GM21619 (cell line): Measurements from ENCODE around the gene DAP.
"Not testable (repeated sequence)": the region's sequence is repeated elsewhere in the genome, so short reads cannot be mapped to it uniquely, and the experiment has no call there.

Experiments
- ATAC-seq: cut with Tn5 transposase; IDR thresholded peaks from one replicate; pipeline ENCODE4 v1.9.1; 2021; ENCODE audit not compliant: unreplicated experiment

The DAP gene, protein sequence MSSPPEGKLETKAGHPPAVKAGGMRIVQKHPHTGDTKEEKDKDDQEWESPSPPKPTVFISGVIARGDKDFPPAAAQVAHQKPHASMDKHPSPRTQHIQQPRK

DNA sequence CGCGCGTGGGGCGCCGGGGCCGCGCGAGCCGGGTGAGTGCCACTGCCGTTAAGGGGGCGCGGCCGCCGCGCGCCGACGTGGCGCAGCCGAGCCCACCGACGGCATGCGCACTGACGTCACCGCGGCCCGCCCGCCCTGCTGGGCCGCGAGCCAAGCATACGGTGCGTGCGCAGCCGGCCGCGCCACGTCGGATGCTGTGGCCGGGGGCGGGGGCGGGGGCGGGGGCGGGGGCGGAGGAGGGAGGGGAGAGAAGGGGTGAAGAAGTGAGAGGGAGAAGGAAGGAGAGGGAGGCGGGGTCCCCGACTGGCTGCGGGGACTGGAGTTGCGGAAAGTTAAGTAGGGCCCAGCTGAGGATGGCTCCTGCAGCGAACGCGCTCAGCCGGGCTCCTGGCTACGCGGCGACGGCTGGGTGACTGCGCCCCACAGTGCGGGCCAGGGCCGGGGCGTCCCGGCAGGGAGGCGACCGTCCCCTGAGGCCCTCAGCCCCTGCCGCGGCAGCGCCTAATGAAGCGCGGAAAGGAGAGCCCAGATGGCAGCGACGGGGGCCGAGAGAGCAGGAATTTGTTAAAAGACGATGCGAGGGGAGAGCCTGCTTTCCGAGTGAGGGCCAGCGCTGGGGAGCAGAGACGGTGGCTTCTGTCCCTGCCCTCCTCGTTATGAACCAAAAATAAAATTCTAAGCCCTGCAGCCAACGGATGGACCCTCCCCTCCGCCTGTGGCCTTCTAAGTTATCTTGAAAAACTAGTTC lies at the start of gene DAP:
Gene DAP, minus strand, starts transcription at position 50 of the 748 bp plus-strand sequence. CDS start 166 bp downstream, outside the sequence.
- ATAC-seq: peak; percentile 63

DNA sequence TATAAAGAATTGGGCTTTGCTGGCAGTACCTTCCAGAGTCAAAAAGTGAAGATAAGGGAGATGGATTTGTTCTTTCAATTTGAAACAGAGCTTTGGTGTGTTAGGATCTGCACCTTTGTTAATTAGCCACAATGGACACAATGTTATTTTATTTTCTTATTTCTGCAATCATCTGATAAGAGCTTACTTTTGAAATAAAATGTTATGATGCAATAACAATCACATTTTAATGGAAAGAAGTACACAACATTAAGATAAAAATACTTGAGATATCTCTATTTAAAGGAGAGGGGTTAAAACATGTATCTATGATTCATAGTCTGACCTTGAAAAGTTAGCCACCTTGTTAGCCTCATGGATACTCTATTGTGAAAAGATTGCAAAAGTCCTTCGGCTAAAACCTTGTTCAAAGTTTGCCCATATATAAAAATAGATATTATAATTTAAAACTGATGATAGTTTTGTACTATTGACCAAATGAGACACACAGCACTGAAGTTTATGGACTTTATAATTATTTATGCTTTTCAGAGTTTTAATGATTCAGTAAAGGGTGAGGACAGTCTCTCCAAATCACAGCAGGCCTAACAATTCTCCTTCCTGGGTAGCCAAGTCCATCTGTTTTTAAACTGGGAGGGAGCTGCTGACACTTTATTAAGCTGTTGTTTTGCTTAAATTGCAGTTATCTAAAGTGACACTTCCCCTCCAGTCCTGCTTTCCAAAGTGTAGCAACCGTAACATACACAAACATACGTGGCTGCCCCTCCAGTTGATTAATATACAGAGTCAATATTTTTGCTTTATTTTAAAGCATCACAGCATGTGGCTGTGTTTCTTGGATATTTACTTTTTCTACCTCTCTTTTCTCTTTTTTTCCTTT lies 47.6 kb upstream of the DAP start:
- no peak for ATAC-seq

DNA sequence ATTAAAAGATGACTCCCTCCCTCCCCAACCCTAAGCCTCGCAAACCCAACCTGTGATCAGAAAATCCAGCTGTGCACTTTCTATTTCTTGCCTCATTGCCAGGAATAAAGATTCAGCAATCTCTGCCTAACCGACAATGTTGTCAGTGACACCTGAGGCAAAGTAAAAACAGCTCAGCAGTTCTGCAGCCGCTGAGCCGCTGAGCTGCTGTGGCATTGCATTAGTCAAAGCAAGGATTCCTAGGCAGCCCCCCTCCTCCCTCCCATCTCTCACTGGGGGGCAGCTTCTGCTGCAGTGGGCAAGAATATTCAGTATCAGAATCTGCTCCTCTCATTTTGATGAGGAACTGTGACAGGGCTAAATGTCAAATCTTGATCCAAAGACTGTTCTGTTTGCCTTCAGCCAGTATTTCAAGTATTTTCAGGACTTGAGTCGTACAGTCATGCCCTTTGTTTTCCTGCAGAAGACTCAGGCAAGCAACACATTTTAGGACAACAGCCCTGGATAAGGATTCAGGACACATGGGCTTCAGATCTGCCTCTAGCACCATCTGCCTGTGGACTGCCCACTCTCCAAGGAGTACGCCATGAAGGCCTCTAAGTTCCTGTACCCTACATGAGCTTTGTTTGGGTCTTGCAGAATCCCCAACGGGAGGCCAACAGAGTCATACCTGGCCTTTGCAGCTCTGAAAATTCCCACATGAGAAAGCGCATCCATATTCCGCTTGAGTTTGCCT lies 41.1 kb upstream of the DAP start:
- no peak for ATAC-seq

DNA sequence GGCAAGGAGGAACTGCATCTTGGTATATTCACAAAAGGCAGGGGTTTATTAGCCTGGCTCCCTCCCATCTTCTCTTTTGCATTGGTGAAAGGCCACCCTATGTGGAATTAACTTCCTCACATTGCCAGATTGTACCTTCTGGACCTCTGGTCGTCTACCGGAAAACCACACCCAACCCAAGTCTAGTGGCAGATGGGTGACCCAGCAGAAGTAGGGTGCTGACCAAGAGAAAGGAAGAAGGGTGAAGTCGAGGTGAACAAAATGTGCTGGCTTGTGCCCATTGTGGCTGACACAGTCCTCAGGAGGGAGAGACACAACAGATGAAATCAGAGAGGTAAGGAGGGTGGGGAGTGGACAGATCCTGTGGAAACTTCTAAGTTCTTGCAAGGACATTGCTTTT lies 39.8 kb upstream of the DAP start:
- no peak for ATAC-seq

DNA sequence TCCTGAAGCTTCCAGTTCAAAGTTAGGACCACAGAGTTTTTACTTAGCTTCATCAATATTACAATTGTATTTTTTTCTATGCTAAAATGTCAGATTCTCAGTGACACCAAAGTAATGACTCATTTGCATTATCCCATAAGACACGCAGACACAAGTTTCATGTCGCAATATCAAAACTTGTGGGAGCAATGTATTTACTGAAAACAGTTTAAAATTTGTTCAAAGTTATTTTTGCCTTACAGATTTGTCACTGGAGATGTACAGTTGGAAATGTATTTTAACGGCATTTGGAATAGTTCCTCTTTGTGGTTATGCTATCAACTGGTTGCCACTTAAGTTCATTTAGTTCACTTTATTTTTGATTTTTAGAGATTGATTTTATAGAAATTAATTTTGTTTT lies 36.2 kb upstream of the DAP start:
- ATAC-seq: no peak

DNA sequence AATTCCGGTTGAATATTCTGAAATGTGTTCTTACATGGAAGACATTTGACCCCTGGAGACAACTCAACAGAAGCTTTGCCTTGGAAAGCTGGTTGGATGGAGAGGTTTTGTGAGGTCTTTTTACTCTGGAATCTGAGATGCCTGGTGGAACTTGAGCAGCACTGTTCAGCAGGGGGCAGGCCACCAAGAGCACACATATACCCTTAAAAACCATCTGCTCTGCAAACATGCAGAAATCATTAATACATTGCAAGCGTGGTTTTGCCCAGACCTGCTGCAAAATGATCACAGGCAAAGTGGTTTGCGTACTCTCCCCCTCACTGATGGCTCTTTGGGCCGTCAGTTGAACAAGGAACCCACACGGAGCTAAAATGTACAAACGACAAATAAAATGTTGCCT lies 32.8 kb upstream of the DAP start:
- ATAC-seq: no peak

DNA sequence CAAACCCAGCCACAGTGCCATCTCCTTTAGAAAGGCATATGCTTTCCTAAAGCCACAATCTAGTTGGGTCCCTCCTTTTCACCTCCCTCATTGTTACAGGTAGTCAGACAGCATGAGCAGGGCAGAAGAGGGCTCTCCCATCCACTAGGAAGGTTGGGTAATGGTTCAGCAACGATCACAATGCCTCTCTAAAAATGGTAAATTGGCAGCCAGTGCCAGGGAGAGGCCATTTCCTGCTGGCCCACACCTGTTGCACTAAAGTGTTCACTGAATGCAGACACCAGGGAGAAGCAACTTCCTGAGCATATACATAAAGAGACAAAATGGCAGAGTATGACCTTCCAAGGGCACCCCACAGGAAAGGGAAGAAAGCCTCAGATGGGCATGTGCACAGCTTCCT lies 31.3 kb upstream of the DAP start:
- ATAC-seq: no peak

DNA sequence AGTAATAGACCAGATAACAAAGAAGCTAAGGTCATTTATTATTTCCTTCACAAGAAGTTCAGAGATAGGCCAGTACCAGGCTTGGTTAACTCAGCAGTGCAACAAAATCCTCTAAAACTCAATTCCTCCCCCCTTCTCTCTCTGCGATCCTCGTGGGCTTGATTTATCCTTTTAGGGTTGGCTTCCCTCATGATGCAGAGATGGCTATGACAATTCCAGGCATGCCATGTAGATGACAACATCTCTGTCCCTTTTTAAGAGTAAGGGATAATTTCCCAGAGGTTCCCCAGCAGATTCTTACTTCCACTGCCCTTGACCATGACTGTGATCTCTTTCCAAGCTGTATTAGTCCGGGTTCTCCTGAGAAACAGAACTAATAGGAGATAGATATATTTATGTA lies 28.7 kb upstream of the DAP start:
- no peak for ATAC-seq

DNA sequence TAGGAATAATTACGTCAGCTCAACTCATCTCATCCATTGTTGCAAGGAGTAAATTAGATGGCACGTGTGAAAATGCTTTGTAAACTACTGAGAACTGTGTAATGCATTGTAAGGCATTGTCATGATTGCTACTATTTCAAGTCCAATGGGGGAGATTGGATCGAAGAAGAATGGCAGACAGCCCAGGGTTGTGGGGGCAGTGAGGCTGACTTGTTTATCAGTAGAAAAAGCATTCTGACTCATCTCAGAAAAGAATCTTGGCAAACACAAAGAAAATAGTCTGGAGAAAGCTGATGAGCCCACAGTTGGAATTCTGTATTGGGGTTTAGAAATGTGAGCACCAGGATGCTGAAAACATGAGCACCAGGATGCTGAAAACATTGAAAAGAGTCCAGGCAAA lies 28.0 kb upstream of the DAP start:
- ATAC-seq: no peak

DNA sequence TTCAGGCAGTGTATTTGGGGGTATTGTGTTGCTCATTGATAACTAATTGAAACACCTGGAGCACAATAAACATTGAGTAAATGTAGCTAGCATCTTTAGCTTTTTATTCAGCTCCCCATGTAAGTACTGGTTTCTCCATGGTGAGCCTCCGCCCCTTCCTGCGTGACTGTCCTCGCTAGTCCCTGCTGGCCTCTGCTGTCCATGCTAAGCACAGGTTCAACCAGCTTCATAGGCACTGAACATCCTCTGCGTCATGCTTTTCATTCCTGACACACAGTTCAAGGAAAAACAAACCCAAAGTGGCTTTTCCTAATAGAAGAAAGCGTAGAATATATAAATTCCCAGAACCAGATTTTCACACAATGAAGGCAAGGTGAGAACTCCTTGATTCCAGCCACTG lies 27.3 kb upstream of the DAP start:
- no peak for ATAC-seq

DNA sequence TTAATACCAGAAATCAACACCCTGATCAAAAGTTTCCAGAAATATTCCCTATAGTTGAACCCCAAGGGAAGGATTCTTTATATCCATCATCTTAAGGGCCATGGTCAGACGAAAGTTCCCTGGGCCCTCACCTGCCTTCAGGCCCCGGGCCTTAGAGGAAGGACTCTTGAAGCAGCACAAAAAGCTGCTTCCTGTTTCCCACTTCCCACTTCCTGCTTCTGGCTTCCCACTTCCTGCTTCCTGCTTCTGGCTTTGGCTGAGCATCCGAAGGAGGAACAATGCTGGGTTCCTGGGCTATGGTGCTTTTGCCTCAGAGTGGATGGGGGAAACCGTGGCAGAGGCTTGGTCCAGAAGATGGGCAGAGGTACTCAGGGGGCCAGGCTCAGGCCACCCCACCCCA lies 25.8 kb upstream of the DAP start:
- ATAC-seq: no peak

DNA sequence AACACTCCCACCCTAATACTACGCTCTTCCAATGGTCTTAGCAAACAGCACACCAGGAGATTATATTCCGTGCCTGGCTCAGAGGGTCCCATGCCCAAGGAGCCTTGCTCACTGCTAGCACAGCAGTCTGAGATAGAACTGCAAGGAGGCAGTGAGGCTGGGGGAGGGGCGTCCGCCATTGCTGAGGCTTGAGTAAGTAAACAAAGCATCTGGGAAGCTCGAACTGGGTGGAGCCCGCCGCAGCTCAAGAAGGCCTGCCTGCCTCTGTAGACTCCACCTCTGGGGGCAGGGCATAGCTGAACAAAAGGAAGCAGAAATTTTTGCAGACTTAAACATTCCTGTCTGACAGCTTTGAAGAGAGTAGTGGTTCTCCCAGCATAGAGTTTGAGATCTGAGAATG lies 19.2 kb upstream of the DAP start:
- not testable (repeated sequence) for ATAC-seq

DNA sequence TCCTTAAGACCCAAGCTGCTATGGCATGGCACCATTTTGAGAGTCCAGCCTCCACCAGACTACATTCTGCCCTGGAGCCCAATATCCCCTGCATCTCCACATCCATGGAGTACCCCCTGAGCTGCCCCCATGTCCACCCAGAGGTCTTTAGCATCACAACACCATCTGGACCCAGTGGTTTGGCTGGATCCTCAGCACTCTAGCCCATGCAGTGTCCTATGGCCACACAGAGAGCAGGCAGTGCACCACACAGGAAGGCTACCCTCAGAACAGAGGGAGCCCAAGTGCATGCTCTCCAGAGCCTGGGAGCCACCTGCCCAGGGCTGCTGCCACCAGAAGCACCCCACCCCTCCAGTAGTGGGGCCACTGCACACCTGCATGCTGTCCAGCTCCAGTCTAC lies 18.6 kb upstream of the DAP start:
- no peak for ATAC-seq

DNA sequence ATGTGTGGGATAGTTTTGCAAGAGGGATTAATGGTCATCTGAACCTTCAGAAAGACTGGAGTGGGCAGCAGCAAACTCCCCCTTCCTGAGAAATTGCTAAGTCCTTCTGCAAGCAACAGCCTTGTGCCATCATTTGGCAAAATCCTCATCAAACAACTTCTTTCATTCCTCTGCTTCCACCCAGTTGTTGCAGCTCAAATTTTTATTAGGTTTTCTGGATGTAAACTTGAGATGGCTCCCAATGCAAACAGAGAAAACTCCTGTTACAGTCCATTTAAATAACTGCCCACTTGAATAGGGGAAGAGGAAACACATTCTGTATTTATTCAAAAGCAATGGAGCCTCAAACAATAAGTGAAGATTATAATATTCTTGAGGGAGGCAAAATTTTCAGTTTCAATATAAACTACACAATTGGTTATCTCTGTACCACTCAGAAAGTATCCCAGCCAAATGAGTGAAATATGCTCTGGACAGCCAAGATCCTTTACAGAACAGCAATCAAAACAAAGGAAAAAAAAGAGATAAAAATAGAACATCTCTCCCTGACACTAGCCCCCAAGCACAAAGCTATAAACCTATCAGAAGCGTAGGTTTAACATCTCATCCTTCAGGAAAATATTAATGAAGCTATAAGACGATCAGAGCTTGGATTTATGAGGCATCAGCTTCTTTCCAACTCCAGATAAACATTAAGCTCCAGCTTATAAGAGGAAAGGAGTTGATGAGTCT lies 17.3 kb upstream of the DAP start:
- no peak for ATAC-seq

DNA sequence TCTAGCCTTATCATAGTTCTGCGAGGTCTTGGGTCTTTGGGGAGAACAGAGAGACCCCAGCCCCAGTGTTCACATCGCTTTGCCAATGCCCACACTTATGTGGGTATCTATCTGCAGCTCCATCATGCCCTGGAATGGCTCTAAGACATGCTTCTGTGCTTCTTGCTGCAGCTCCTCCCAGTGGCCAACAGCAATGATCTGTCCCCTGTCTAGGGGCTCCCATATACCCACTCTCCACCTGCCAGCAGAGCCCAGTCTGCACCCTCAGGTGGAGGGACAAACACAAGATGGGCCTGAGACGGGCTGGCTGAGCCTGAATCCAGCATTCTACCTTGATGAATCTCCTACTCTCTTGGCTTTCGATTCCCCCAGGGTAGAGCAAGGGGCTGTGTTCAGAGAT lies 14.6 kb upstream of the DAP start:
- ATAC-seq: peak; percentile 72

DNA sequence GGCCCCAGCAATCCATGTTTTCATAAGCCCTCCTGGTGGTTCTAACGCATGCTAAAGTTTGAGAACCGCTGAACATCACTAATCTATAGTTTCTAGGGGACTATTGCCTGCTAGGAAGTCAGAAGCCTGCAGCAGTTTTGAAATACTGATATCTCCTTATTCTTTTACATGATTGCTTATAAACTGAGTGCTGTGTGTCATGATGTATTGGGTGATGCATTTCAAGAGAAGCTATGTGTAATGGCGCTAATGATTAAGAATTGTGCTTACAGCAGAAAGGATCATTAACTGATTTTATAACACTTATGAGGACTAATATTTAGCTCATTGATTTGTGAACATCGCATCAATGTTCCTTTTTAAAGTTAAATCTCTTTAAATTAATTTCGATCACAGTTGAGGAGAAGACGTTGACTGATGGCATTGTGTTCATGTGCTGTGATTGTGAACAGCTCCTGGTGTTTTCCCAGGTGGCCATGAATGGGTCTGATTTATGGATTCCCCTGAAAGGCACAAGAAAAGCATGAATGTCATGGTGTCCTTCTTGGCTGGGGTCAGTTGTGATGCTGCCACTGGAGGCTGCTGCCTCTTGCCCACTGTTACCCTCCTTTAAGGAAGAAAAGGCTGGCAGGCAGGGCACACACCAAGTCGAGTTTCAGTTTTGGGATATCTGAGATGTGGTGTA lies 12.0 kb upstream of the DAP start:
- ATAC-seq: no peak

DNA sequence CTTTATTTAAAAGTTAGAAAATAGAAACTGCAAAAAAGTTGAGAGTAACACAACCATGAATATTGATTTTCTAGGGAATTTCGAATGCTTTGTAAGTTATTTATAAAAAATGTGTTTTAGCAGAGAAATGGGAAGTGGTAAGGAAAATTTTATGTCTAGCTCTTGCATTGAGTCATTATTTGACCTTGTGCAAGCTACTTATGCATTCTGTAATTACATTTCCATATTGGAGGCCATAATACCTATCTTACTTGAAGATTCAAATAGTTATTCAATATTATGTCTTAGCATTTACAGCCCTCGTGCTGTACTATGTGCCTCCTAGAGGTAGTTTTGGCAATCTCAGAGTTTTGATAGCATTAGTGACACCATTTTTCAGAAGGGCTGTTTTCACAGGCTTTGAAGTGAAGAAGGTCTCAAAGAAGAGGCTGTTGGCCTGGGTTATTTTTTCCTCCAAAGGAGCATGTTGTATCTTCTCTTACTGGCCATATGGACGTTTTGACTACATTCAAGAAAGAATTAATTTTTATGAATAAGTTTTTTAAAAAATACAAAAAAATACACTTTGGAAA lies 7.4 kb upstream of the DAP start:
- no peak for ATAC-seq

DNA sequence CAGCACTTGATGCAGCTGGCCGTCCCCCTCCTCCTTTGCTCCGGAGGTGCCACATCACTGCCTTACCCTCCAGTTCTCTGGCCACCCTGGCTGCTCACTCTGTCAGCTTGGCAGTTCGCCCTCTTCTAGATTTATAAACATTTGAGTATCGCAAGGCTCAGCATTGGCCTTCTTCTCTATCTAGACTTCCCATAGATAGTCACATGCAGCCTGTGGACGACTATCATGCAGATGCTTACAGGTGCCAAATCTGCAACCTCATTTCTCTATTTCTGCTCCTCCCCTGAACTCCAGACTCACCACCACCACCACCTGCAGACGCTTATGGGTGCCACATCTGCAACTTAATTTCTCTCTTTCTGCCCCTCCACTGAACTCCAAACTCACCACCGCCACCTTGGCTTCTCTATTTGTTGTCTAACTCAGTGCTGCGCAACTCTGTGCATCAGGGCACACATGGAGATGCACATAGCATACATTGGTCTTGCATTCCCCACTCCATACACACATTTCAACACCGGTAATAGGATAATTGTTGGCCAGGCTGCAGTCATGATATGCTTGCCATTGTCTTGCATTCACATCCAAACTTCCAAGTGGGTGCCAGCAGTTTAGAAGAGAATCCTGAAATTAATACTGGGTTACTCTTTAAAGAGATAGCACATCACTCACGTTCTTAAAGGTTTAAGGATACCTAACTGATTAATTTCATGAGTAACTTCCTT lies 1.9 kb upstream of the DAP start:
- no peak for ATAC-seq
